Thoracic aorta (tissue), 2 donors: Measurements from ENCODE around the gene RNF212B. TPM values are rescaled to one million over a fixed set of nuclear protein-coding genes. Genes with fewer than 3 reads are reported as not detected.

Experiments
- ATAC-seq: fragments of 150-250 bp; one replicate; pipeline ENCODE4 v1.8.0; 2017; ENCODE audit warnings: low read depth; ENCODE audit not compliant: insufficient number of reproducible peaks, low FRiP score
- DNase-seq: peaks from one replicate; pipeline ENCODE4 v3.0.0-alpha.2; 2020; ENCODE audit warnings: low spot score
- H3K27ac ChIP-seq, 2 donors: fragments of 200-600 bp; sonication (generic); 1 replicate in 1 of 2; 2 replicates in 1 of 2; pipeline ENCODE4 v1.5.1; 2016; ENCODE audit warnings: mild to moderate bottlenecking in 2 of 2, moderate library complexity in 2 of 2
- H3K27me3 ChIP-seq: fragments of 200-600 bp; sonication (generic); replicated peaks from 2 replicates; pipeline ENCODE4 v1.6.0; 2016; ENCODE audit warnings: mild to moderate bottlenecking; ENCODE audit not compliant: insufficient read depth
- H3K36me3 ChIP-seq: fragments of 200-600 bp; sonication (generic); one replicate; pipeline ENCODE4 v1.5.1; 2016
- H3K4me1 ChIP-seq, 2 donors: fragments of 200-600 bp; sonication (generic); 1 replicate in 1 of 2; 2 replicates in 1 of 2; pipeline versions ENCODE4 v1.5.1 to v1.6.0; 2016; ENCODE audit warnings: low read depth in 2 of 2, mild to moderate bottlenecking in 1 of 2; ENCODE audit not compliant: control insufficient read depth in 1 of 2
- H3K4me3 ChIP-seq: fragments of 200-600 bp; sonication (generic); 2 replicates; pipeline ENCODE4 v1.5.1; 2016; ENCODE audit warnings: mild to moderate bottlenecking
- H3K9me3 ChIP-seq: fragments of 200-600 bp; sonication (generic); 2 replicates; pipeline ENCODE4 v1.5.1; 2016
- CTCF ChIP-seq: fragments of 200-600 bp; sonication (generic); IDR thresholded peaks from one replicate; pipeline ENCODE4 v1.5.1; 2019; ENCODE audit warnings: antibody characterized with exemption
- total RNA-seq, 2 donors: library from RNA; depleted of rRNA; stranded (reverse); fragments of >200 nt; gene quantifications; one replicate each; pipeline versions ENCODE4 v1.1.0 to v1.2.3, GENCODE V29; 2016

The RNF212B gene
- total RNA-seq, 2 donors from 2014 or later: not detected

- no peaks in the 10 kb centered on the region for H3K27me3 ChIP-seq
- H3K4me1 ChIP-seq: peaks cover 11 to 34% of the 10 kb centered on the region in 2 donors
- H3K36me3 ChIP-seq: no peaks in the 10 kb centered on the region
- ATAC-seq (peak; percentile 85), DNase-seq (peak; percentile 94)
- H3K4me3 ChIP-seq: peak overlapping the region; percentile 80
- H3K9me3 ChIP-seq: no peaks in the 10 kb centered on the region
- H3K27ac ChIP-seq: peak overlapping the region; percentile 97 to 98
- TF ChIP-seq CTCF: peak; percentile 28
Observed at GRCh38 chr14:23301288-23301968, 63.7 kb downstream of the RNF212B start.

GRCh38 chr14:23301969-23302289, 64.2 kb downstream of the RNF212B start:
- H3K27me3 ChIP-seq: no peaks in the 10 kb centered on the region
- ATAC-seq (peak; percentile 1), DNase-seq (no peak)
- no peaks in the 10 kb centered on the region for H3K36me3 ChIP-seq
- no peaks in the 10 kb centered on the region for H3K9me3 ChIP-seq
- H3K4me1 ChIP-seq: peaks cover 11 to 34% of the 10 kb centered on the region in 2 donors
- TF ChIP-seq CTCF: no peak
- peak overlapping the region; percentile 80 for H3K4me3 ChIP-seq
- H3K27ac ChIP-seq: peak overlapping the region; percentile 96 to 98

- H3K4me1 ChIP-seq: peaks cover 16 to 39% of the 10 kb centered on the region in 2 donors
- ATAC-seq (peak; percentile 13), DNase-seq (no peak)
- no peaks in the 10 kb centered on the region for H3K9me3 ChIP-seq
- peak within 1 kb of the TSS; percentile 96 to 98 for H3K27ac ChIP-seq
- peak within 1 kb of the TSS; percentile 80 for H3K4me3 ChIP-seq
- H3K27me3 ChIP-seq: no peaks in the 10 kb centered on the region
- no peak for TF ChIP-seq CTCF
- no peaks in the 10 kb centered on the region for H3K36me3 ChIP-seq
Observed at GRCh38 chr14:23302290-23303225, 64.8 kb downstream of the RNF212B start, which contains the start of gene PPP1R3E. TSS of gene PPP1R3E (minus strand) at chr14:23302859. CDS start at chr14:23302576, 283 bp downstream.

- Histone ChIP-seq H3K27me3 (no peaks in the 10 kb centered on the region), H3K4me1 (peaks cover 22 to 47% of the 10 kb centered on the region in 2 donors), H3K27ac (peak within 1 kb of the TSS; percentile 86 to 95), H3K36me3 (peaks cover 10% of the 10 kb centered on the region), H3K4me3 (peak within 1 kb of the TSS; percentile 82), H3K9me3 (no peaks in the 10 kb centered on the region)
- TF ChIP-seq CTCF: no peak
- DNase-seq (peak; percentile 77), ATAC-seq (peak; percentile 54)
Observed at GRCh38 chr14:23306412-23307145, 68.8 kb downstream of the RNF212B start, which contains the start of gene BCL2L2. TSS of gene BCL2L2 (plus strand) at chr14:23306833. CDS start at chr14:23307768, 935 bp downstream.
